ENCODE results near the gene NUP62.
A peak's percentile ranks its signal among the peaks of the same experiment; 100 is the strongest.

The NUP62 gene

GRCh38 chr19:49862391-49863253 is 66.7 kb downstream of the NUP62 start:
- DNase-seq: no peak
- intact Hi-C loops (cut with DNase I): no loop called here

GRCh38 chr19:49861541-49862378 is 67.5 kb downstream of the NUP62 start:
- intact Hi-C loops (cut with DNase I): no loop called here
- no peak for DNase-seq

- peak in 8 of 42 donors; percentile 23 to 55 (median 46) for DNase-seq
- intact Hi-C loops (cut with DNase I): no loop called here
Observed at GRCh38 chr19:49861107-49861506, 68.2 kb downstream of the NUP62 start.

GRCh38 chr19:49860336-49861102 is 68.8 kb downstream of the NUP62 start:
- DNase-seq: no peak
- intact Hi-C loops (cut with DNase I): no loop called here

- DNase-seq: peak in 1 of 42 donors; percentile 1
- intact Hi-C loops (cut with DNase I): no loop called here
Observed at GRCh38 chr19:49859682-49860335, 69.5 kb downstream of the NUP62 start.

- intact Hi-C loops (cut with DNase I): no loop called here
Observed at GRCh38 chr19:49858088-49858985, 71.0 kb downstream of the NUP62 start.

GRCh38 chr19:49857838-49858087 is 71.5 kb downstream of the NUP62 start:
- intact Hi-C loops (cut with DNase I): no loop called here
- DNase-seq: no peak

More at GRCh38 chr19:49858088-49858985, 71.0 kb downstream of the NUP62 start:
- peak in 32 of 42 donors; percentile 21 to 76 (median 58) for DNase-seq

GRCh38 chr19:49857061-49857837 is 72.1 kb downstream of the NUP62 start:
- no peak for DNase-seq
- intact Hi-C loops (cut with DNase I): no loop called here
